Kidney epithelial cell (primary cell): ENCODE measurements around the gene GNG11. TPM values are rescaled to one million over a fixed set of nuclear protein-coding genes. Genes with fewer than 3 reads are reported as not detected.

ENCODE experiments used
- DNase-seq: peaks from one replicate; pipeline ENCODE4 v3.0.0-alpha.2; 2010; ENCODE audit warnings: low read depth
- H3K27me3 ChIP-seq: 2 replicates; pipeline ENCODE4 v1.6.0; 2011; ENCODE audit warnings: low read length; ENCODE audit not compliant: control insufficient read depth, insufficient read depth
- H3K36me3 ChIP-seq: 2 replicates; pipeline ENCODE4 v1.5.1; 2011; ENCODE audit warnings: low read length; ENCODE audit not compliant: control insufficient read depth, insufficient read depth
- H3K4me3 ChIP-seq: 2 replicates; pipeline ENCODE4 v1.5.1; 2011; ENCODE audit warnings: low read depth, mild to moderate bottlenecking, control low read depth, low read length
- CTCF ChIP-seq: IDR thresholded peaks from 2 replicates; pipeline ENCODE4 v1.5.1; 2011; ENCODE audit warnings: mild to moderate bottlenecking, moderate library complexity, low read length, control low read depth, inconsistent platforms; ENCODE audit not compliant: insufficient read depth, poor library complexity, severe bottlenecking
- total RNA-seq: library from RNA; depleted of rRNA; stranded (reverse); fragments of >200 nt; gene quantifications from 2 replicates; pipeline ENCODE4 v1.2.3, GENCODE V29; 2015

GNG11 gene
- total RNA-seq, 1 donor from 2014 or later = 12.6 TPM

- Histone ChIP-seq H3K4me3 (peak overlapping the region; percentile 45), H3K36me3 (no peaks in the 10 kb centered on the region), H3K27me3 (no peaks in the 10 kb centered on the region)
- TF ChIP-seq CTCF = no peak
- DNase-seq = no peak
Observed at GRCh38 chr7:93923942-93924341, 2.4 kb downstream of the GNG11 start.

- no peak for TF ChIP-seq CTCF
- no peak overlapping the region for H3K4me3 ChIP-seq
- DNase-seq = no peak
- no peaks in the 10 kb centered on the region for H3K27me3 ChIP-seq
- no peaks in the 10 kb centered on the region for H3K36me3 ChIP-seq
Observed at GRCh38 chr7:93926800-93927199, 5.3 kb downstream of the GNG11 start.

GRCh38 chr7:93927585-93927984 lies 6.0 kb downstream of the GNG11 start:
- H3K4me3 ChIP-seq = no peak overlapping the region
- H3K36me3 ChIP-seq = no peaks in the 10 kb centered on the region
- no peak for TF ChIP-seq CTCF
- no peak for DNase-seq
- H3K27me3 ChIP-seq = no peaks in the 10 kb centered on the region

- H3K4me3 ChIP-seq = no peak overlapping the region
- no peaks in the 10 kb centered on the region for H3K27me3 ChIP-seq
- DNase-seq = no peak
- H3K36me3 ChIP-seq = no peaks in the 10 kb centered on the region
- TF ChIP-seq CTCF = no peak
Observed at GRCh38 chr7:93931655-93932054, 10.1 kb downstream of the GNG11 start.

GRCh38 chr7:93933156-93933555 lies 11.6 kb downstream of the GNG11 start:
- no peak for TF ChIP-seq CTCF
- no peak for DNase-seq
- Histone ChIP-seq H3K27me3 (no peaks in the 10 kb centered on the region), H3K36me3 (no peaks in the 10 kb centered on the region), H3K4me3 (no peak overlapping the region)

- Histone ChIP-seq H3K27me3 (no peaks in the 10 kb centered on the region), H3K36me3 (no peaks in the 10 kb centered on the region), H3K4me3 (no peak overlapping the region)
- no peak for TF ChIP-seq CTCF
- DNase-seq = no peak
Observed at GRCh38 chr7:93935102-93935501, 13.6 kb downstream of the GNG11 start.
